GM19043 (cell line): ENCODE measurements around the gene GTPBP1.

Source experiments
- ATAC-seq: cut with Tn5 transposase; IDR thresholded peaks from one replicate; pipeline ENCODE4 v1.9.1; 2021; ENCODE audit warnings: low read depth; ENCODE audit not compliant: unreplicated experiment

The GTPBP1 gene

DNA sequence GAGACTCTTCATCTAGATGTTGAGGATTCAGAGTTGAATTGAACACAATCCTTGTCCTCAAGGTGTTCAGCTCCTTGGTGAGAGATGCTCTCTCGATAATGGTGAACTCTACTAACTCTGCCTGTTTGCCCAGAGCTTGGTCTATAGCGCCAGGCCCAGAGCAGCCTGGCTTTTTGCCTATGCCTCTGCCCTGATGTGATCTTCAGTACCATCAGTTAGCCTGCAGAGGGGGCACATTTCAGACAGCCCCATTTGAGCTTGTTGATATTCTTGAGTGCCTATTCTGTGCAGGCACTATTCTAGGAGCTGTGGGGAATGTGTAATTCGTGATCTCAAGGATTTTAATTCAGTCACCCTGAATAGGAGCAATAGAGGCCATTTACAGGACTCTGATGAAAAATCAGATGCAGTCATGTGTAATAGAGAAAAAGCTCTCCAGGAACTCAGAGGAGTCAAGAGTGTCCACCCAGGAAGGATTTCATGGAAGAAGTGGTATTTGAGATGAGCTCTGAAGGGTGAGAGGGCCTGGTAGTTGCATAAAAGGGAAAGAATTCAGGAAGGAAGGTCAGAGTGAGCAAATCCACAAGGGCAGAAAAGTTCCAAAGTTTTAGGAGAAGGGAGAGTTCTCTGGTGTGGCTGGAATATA, 19.3 kb downstream of the GTPBP1 start:
- ATAC-seq, result no peak

DNA sequence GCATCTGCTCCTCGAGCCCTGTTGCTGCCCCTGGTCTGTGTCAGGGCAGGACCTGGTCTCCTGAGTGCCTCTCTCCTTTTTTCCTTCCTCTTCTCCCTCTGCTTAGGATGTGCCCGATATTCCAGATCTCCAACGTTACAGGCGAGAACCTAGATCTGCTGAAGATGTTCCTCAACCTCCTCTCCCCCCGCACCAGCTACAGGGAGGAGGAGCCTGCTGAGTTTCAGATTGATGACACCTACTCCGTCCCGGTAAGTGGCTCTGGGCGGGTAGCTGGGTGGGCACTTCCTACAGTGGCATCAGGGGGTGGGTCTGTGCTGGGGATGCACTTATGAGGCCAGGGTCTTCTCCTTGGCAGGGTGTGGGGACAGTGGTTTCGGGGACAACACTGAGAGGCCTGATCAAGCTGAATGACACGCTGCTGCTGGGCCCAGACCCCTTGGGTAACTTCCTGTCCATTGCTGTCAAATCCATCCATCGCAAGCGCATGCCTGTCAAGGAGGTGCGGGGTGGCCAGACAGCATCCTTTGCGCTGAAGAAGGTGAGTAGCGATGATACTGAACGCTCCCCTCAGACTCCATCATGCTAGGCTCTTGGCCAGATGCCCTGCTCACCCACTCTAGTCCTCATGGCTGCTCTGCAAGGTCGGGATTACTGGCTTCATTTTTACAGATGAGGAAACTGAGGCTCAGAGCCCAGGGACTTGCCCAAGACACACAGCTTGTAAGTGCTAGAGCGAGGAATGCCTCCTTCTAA, 20.3 kb downstream of the GTPBP1 start:
- no peak for ATAC-seq

DNA sequence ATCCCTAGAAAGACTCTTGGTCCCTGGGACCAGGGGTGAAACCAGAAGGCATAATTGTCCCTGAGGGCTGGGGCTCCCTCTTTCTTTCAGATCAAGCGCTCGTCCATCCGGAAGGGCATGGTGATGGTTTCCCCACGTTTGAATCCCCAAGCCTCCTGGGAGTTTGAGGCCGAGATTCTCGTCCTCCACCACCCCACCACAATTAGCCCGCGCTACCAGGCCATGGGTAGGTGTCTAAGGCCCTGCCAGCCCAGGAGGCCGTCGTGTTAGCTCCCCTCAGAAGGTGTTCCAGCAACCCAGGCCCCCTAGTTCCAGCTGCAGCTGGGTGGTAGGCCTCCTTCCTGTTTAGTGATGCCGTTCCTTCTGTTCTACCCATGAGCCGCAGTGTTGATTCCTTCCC, 21.4 kb downstream of the GTPBP1 start:
- ATAC-seq, result no peak

DNA sequence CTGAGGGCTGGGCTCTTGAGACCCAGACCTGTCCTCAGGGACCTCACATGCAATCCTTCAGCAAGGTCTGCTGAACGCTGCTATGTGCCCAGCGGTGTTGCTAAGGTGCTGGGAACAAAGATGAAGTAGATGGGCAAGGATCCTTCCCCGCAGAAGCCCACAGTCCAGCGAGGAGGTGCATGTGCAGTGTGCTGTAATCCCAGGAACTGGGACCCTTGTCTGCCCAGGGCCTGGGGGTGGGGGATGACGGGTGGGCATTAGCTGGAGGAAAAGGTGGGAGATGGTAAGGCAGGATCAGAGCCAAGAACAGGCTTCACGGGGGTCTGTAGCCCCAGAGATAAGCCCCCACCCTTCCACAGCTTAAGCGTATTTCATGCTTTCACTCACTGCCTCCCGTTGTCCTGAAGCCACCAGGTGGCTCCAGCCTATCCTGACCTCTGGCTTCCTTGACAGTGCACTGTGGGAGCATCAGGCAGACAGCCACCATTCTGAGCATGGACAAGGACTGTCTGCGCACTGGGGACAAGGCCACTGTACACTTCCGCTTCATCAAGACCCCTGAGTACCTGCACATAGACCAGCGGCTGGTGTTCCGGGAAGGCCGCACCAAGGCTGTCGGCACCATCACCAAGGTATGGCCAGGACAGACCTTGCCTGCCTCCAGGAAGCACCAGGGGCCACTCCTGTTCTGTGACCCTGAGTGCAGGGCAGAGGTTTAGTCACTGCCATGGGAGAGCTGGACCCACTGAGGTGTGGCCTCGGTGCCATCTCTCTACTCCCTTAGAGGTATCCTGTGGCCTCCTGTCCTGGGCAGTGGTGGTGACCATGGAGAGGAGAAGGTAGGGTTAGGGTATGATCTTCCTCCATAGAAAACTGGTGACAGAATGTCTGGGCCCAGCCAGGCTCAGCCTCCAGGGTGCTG, 22.0 kb downstream of the GTPBP1 start:
- ATAC-seq, result no peak

DNA sequence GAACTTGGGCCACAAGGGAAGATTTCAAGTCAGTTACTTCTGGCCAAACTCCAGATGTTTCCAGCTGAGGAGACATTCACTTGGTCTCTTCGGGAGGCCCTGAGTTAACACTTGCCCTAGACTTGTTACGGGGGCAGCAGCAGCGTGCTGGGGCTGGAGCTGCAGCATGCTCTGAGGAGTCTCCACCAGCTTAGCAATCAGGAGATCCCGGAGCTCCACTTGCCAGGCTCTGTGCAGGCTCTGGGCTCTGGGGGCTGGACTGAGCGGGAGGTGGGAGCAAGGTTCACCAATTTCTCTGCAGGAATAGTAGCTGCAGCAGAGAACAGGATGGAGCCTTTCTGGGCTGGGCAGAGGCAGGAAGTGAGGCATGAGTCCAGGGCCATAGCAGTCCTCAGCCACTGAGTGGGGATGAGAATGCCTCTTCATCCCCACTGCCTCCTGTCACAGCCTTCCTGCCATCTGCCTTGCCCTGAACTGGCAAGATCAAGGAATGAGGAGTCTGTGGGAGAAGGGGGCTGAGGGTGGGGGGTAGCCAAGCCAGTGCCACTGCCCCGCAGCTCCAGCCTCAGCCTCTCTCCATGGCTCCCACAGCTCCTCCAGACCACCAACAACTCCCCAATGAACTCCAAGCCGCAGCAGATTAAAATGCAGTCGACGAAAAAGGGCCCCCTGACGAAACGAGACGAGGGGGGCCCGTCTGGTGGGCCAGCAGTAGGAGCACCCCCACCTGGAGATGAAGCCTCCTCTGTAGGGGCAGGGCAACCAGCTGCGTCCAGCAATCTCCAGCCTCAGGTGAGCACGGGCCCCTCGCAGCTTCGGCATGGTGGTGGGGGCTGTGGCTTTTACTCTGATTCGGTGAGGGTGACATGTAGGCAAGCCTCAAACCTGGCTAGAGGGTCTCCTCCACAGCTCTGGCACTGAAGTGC, 23.4 kb downstream of the GTPBP1 start:
- ATAC-seq, result no peak

DNA sequence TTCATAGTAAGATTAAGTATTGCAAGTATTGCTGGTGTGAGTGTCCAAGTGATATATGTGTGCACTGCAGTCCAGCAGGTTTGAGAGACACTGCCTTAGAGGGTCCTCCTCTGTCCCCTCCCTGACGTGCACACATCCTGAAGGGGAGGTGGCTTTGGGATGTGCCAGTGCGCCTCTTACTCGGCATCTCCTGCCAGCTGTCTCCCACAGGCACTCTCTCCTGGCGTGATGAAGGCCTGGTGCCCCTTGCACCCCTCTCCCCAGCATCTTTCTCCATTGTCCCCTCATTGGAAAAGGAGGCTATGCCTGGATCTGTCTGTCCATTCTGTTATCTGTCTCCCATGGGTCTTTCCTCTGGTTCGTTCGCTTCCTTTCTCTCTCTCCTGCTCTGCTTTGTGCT, 24.2 kb downstream of the GTPBP1 start:
- ATAC-seq, result no peak

DNA sequence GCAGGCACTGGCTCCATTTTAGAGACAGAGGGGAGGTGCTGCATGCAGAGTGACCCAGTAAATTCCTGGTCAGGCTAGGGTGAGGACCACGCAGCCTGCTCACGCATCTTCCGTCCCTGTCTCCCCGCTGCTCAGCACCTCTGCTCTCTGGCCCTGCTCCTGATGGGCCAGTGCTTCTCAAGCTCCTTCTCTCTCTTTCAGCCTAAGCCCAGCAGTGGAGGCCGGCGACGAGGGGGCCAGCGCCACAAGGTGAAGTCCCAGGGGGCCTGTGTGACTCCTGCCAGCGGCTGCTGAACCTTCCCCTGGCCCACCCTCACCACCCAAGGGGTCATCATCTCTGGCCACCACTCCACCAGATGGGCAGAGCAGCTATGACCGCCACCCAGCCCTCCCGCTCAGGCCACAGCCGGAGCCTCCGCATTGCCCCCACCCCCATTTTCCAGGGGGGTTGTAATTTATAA, 24.7 kb downstream of the GTPBP1 start:
- no peak for ATAC-seq

DNA sequence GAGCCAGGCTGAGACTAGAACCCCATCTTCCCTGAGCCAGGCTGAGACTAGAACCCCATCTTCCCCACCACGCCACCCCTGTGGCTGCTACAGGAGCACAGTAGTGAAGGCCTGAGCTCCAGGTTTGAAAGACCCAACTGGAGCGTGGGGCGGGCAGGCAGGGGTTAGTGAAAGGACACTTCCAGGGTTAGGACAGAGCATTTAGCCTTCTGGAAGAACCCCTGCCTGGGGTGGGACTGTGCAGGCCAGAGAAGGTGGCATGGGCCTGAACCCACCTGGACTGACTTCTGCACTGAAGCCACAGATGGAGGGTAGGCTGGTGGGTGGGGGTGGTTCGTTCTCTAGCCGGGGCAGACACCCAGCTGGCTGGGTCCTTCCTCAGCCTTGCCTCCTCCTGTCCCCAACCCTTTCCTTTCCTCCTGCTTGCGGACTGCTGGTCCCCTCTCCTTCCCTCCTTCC, 26.0 kb downstream of the GTPBP1 start:
- ATAC-seq, result no peak

DNA sequence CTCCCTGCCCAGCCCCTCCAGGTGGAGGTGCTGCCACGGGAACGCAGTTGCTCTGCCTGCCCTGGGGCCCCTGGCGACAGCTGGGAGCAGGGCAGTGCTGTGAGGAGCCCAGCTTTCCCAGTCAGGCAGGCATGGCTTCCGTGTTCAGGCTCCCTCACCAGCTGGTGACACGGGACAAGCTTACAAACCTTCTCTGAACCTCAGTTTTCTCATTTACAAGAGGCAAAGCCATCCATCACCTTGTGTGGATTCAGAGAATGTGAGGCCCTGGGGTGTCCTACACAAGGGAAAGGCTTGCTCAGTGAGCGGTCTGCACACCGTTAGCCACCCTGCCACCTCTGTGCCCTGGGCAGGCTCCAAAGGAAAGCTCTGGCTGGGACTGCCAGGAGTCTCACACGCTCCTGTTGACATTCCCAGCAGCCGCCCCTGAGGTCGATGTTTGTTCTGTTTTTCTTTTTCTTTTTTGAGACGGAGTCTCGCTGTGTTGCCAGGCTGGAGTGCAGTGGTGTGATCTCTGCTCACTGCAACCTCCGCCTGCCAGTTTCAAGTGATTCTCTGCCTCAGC, 26.6 kb downstream of the GTPBP1 start:
- no peak for ATAC-seq

DNA sequence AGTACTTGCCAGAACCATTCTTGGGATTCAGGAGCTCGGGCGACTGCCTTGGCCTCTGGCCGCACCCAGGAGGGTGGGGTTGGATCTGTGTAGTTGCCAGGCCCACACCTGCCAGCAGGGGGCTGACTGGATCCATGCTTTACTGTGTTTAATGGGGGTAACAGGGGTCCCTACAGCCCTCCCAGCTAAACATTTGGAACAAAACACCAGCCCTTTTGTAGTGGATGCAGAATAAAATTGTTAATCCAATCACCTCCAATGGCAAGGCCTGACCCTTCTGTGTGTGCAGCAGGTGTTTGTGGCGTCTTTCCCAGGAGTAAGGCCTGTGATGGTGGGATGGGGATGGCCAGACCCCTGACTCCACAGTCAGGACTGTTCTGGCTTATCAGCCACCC, 27.6 kb downstream of the GTPBP1 start:
- ATAC-seq, result no peak

DNA sequence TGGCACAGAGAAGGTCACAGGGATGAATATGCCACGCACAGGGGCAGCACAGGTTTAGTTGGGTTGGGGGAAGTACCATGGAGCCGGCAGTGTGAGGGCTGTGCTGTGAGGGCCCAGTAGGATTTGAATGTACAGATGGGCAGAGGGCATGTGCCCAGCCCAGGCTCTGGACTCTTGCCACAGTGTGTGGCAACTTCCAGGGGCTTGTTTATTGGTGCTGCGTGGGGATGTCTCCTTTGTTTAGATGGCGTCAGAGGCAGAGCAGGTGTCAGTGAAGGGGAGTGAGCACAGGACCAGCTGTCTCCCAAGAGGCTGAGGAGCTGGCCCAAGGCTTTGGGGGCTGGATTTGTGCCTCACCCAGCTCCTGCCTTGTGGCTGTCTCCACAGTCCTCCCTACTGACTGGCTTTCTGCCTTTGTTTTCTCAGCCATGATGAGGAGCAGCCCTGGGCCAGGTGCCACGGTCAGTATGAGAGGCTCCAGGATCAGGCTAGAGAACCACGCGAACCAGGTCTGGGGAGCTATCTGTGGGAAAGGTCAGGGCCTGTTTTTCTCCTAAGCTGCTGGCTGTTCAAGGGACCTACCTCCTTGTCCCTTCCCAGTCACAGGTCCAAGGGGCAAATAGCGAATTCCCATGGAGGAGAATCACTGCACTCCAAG, 28.1 kb downstream of the GTPBP1 start:
- no peak for ATAC-seq

DNA sequence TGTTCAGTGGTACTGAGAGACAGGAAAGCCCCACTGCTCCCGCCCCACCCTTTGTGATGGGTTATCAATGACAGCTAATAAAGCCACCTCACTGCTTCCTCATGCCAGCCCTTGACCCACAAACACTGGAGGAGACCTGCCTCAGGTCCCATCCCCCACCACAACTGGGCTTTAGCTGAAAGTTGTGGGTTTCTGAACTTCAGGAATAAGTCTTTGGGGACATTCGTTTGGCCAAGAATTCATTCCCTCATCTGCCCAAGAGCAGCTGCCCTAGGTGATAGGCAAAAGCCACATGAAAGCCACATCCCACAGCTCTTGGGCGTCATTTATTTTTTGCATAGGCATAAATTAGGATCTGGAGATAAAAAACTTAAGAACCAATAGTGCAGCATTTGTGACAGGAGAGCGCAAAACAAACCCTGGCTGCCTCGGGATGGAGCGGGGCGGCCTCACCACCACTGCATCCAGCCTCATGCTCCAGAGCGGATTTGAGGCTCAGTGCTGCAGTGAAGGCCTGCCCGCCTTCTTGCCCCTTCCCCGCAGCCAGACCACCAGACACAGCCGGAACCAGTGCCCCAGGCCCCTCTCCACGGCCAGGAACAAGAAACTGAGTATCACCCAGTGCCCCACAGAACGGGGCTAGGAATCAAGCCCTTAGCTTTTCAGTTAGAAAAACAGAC, 28.8 kb downstream of the GTPBP1 start:
- ATAC-seq, result no peak

DNA sequence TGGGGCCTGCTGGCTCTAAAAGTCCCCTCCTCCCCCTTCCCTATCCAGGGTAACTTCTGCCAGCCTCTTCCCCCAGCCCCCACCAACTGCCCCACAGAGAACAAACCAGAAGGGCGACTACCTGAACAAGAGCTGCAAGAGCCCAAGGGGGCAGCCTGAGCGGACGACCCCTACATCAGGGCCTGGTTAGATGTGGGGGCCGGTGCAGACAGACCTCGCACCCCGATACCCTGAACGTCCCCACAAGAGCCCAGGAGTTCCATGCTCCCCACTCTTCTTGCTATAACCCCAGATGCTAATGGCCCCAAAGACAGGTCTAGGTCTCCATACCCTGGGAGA, 29.4 kb downstream of the GTPBP1 start:
- ATAC-seq, result no peak

DNA sequence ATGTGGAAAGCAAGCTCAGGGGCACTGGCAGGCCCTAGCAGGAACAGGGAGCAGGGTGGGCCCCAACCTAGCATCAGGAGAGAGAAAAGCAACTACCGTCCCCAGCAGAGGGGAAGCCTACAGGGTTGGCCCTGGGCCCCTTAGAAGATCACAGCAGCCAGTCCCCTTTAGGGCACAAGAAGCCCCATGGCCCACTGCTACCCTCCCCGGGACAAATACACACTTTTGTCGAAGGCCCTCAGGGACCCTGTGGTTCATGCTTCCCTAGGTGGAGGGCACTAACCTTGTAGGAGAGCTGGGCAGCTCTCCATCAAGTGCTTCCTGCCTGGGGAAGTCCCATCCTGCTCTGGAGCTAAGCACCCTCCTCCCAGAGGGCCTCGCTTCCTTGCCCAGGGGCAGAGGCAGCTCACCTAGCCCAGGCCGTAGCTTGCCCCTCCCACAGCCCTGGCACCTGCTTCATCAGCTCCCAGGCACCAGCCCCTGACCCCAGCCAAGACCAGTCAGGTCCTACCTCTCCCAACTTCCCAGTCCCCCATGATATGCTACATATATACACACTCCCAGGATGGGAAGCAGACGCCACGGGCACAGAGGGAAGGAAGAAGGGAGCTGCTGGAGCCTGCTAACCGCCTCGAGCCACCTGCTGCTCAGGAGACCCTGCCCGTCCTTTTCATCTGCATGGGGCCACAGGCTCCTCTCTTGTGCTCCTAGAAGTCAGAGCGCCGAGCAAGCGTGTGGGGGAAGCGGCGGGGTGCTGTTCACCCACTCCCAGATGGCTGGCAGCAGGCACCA, 29.9 kb downstream of the GTPBP1 start:
- ATAC-seq, result no peak

GRCh38 chr22:38736257-38736570, 30.5 kb downstream of the GTPBP1 start:
- ATAC-seq, result no peak

GRCh38 chr22:38737302-38738060, 31.7 kb downstream of the GTPBP1 start:
- no peak for ATAC-seq

DNA sequence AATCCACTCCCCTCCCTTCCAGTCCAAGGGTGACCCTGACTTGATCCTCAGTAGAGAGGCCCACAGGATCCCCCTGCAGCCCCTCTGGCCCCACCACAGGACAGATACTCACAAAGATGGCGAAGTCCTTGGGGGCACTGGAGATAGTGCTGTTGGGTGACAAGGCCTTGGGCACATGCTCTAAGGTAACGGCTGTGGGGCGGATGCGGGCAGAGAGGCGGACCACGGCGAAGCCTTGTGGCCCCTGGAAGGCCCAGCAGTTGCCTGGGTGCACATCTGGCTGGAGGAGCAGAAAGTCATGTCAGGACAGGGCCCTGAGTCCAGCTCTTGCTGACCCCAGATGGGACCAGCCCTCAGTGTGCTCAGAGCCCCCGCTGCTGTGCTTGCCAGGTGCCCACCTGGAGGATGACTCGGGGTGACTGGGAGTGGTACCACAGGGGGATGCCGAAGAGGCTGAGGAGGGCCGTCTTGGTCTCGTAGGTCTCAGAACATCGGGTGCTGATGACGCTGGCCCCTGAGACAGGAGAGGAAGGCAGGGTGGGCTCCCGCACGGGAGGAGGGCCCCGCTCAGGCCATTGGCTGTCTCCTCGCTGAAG, 32.8 kb downstream of the GTPBP1 start:
- no peak for ATAC-seq
